OCI-LY1 (cell line): ENCODE data around the gene CRAMP1.

Source experiments
- H2AFZ ChIP-seq: fragments of 200-600 bp; sonication (generic), shearing (Covaris generic); 2 replicates; pipeline ENCODE4 v1.6.0; 2014; ENCODE audit warnings: antibody characterized with exemption, mild to moderate bottlenecking, low read length
- H3F3A ChIP-seq: fragments of 200-600 bp; sonication (generic), shearing (Covaris generic); 2 replicates; pipeline ENCODE4 v1.6.0; 2014; ENCODE audit warnings: mild to moderate bottlenecking, antibody characterized with exemption, low read length, moderate library complexity; ENCODE audit not compliant: insufficient read depth
- H3K27ac ChIP-seq: fragments of 200-600 bp; sonication (generic); 2 replicates; pipeline ENCODE4 v1.5.1; 2014; ENCODE audit warnings: low read length, mixed run types, mild to moderate bottlenecking, low read depth; ENCODE audit not compliant: poor library complexity, severe bottlenecking
- H3K27me3 ChIP-seq: fragments of 200-600 bp; sonication (generic); 2 replicates; pipeline ENCODE4 v1.6.0; 2014; ENCODE audit warnings: antibody characterized with exemption, mild to moderate bottlenecking, low read length, moderate library complexity; ENCODE audit not compliant: insufficient read depth
- H3K36me3 ChIP-seq: fragments of 200-600 bp; sonication (generic); 2 replicates; pipeline ENCODE4 v1.6.1; 2014; ENCODE audit warnings: mild to moderate bottlenecking, antibody characterized with exemption, low read length, moderate library complexity, mixed read lengths; ENCODE audit not compliant: insufficient read depth
- H3K4me1 ChIP-seq: fragments of 200-600 bp; sonication (generic); 2 replicates; pipeline ENCODE4 v1.5.1; 2014; ENCODE audit warnings: mild to moderate bottlenecking, low read length, moderate library complexity; ENCODE audit not compliant: insufficient read depth, severe bottlenecking
- H3K4me2 ChIP-seq: fragments of 200-600 bp; sonication (generic), shearing (Covaris generic); 2 replicates; pipeline ENCODE4 v1.6.1; 2014; ENCODE audit warnings: low read length
- H3K4me3 ChIP-seq: fragments of 200-600 bp; sonication (generic); 2 replicates; pipeline ENCODE4 v1.5.1; 2014; ENCODE audit warnings: low read length, low read depth, mild to moderate bottlenecking, mixed read lengths; ENCODE audit not compliant: poor library complexity, severe bottlenecking
- H3K79me2 ChIP-seq: fragments of 200-600 bp; shearing (Covaris generic); 2 replicates; pipeline ENCODE4 v1.6.1; 2016; ENCODE audit warnings: mixed run types, low read length, mixed read lengths; ENCODE audit not compliant: insufficient read depth
- H3K9ac ChIP-seq: fragments of 200-600 bp; sonication (generic), shearing (Covaris generic); 2 replicates; pipeline ENCODE4 v1.6.1; 2014; ENCODE audit warnings: mild to moderate bottlenecking, low read length, mixed read lengths
- H3K9me2 ChIP-seq: fragments of 200-600 bp; sonication (generic), shearing (Covaris generic); 2 replicates; pipeline ENCODE4 v1.6.1; 2014; ENCODE audit warnings: low read depth, mild to moderate bottlenecking, low read length, mixed read lengths
- H3K9me3 ChIP-seq: fragments of 200-600 bp; shearing (Covaris generic); 2 replicates; pipeline ENCODE4 v1.6.1; 2014; ENCODE audit warnings: low read length, mixed read lengths
- H4K20me1 ChIP-seq: fragments of 200-600 bp; sonication (generic), shearing (Covaris generic); 2 replicates; pipeline ENCODE4 v1.6.0; 2016; ENCODE audit warnings: mild to moderate bottlenecking, low read length; ENCODE audit not compliant: insufficient read depth
- CTCF ChIP-seq: fragments of 200-600 bp; sonication (generic), shearing (Covaris generic); IDR thresholded peaks from 2 replicates; pipeline ENCODE4 v1.5.1; 2017; ENCODE audit warnings: mild to moderate bottlenecking, antibody characterized with exemption, low read length, moderate library complexity, mixed read lengths
- EZH2 ChIP-seq: fragments of 200-600 bp; sonication (generic), shearing (Covaris generic); IDR thresholded peaks from 2 replicates; pipeline ENCODE4 v1.8.0; 2017; ENCODE audit warnings: borderline replicate concordance, mixed run types, mild to moderate bottlenecking, antibody characterized with exemption, low read length, moderate library complexity, mixed read lengths

Gene CRAMP1

GRCh38 chr16:1670371-1670770 is 58.2 kb downstream of the CRAMP1 start:
- H3K9ac ChIP-seq: no peak overlapping the region
- no peaks in the 10 kb centered on the region for H3K4me1 ChIP-seq
- no peaks in the 10 kb centered on the region for H3F3A ChIP-seq
- no peak for TF ChIP-seq CTCF
- TF ChIP-seq EZH2: no peak
- H3K9me3 ChIP-seq: no peaks in the 10 kb centered on the region
- no peaks in the 10 kb centered on the region for H3K9me2 ChIP-seq
- no peak overlapping the region for H3K4me2 ChIP-seq
- H3K79me2 ChIP-seq: no peaks in the 10 kb centered on the region
- H3K36me3 ChIP-seq: peaks cover 100% of the 10 kb centered on the region
- no peak overlapping the region for H3K4me3 ChIP-seq
- no peak overlapping the region for H2AFZ ChIP-seq
- H3K27me3 ChIP-seq: no peaks in the 10 kb centered on the region
- H4K20me1 ChIP-seq: no peaks in the 10 kb centered on the region
- H3K27ac ChIP-seq: no peak overlapping the region

- Histone ChIP-seq H3K4me1 (no peaks in the 10 kb centered on the region), H3K36me3 (peaks cover 100% of the 10 kb centered on the region), H3K79me2 (no peaks in the 10 kb centered on the region), H3K9me3 (no peaks in the 10 kb centered on the region), H2AFZ (no peak overlapping the region), H3K27me3 (no peaks in the 10 kb centered on the region), H3K4me2 (no peak overlapping the region), H3K4me3 (no peak overlapping the region), H3F3A (no peaks in the 10 kb centered on the region), H3K9me2 (no peaks in the 10 kb centered on the region), H3K9ac (no peak overlapping the region), H3K27ac (no peak overlapping the region), H4K20me1 (no peaks in the 10 kb centered on the region)
- TF ChIP-seq EZH2: no peak
- TF ChIP-seq CTCF: no peak
These were observed 58.7 kb downstream of the CRAMP1 start for GRCh38 chr16:1670866-1671265.

GRCh38 chr16:1673424-1674151 is 61.4 kb downstream of the CRAMP1 start:
- H3K36me3 ChIP-seq: peaks cover 75% of the 10 kb centered on the region
- H4K20me1 ChIP-seq: no peaks in the 10 kb centered on the region
- H3K9ac ChIP-seq: no peak overlapping the region

More at GRCh38 chr16:1673424-1674151, 61.4 kb downstream of the CRAMP1 start:
- Histone ChIP-seq H2AFZ (no peak overlapping the region), H3K27me3 (no peaks in the 10 kb centered on the region), H3K9me2 (no peaks in the 10 kb centered on the region), H3K4me3 (no peak overlapping the region), H3K4me1 (peaks cover 7% of the 10 kb centered on the region), H3K27ac (no peak overlapping the region), H3K4me2 (no peak overlapping the region), H3K9me3 (no peaks in the 10 kb centered on the region), H3K79me2 (peaks cover 2% of the 10 kb centered on the region), H3F3A (no peaks in the 10 kb centered on the region; the same call in 1 of the 2 replicates)
- TF ChIP-seq EZH2: no peak
- no peak for TF ChIP-seq CTCF
